ENCODE results near the gene SEMA4D.

DNA sequence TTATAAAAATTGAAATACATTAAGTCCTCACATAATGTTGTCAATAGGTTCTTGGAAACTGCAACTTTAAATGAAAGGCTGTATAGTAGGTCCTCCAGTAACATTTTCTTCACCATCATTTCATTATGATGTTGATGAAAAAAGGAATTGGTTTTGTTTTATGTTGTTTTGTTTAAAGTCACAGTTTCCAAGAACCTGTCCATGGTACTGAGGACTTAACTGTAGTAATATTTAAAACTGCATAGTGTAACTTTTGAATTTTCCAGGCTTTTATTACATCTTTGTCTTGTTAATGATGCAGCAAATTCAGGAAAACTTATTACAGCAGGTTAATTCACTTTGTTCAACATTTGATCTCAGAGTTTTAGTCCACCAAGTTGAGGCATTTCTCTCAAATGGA lies 168.0 kb downstream of the SEMA4D start:
- TF ChIP-seq, protein P1, sequence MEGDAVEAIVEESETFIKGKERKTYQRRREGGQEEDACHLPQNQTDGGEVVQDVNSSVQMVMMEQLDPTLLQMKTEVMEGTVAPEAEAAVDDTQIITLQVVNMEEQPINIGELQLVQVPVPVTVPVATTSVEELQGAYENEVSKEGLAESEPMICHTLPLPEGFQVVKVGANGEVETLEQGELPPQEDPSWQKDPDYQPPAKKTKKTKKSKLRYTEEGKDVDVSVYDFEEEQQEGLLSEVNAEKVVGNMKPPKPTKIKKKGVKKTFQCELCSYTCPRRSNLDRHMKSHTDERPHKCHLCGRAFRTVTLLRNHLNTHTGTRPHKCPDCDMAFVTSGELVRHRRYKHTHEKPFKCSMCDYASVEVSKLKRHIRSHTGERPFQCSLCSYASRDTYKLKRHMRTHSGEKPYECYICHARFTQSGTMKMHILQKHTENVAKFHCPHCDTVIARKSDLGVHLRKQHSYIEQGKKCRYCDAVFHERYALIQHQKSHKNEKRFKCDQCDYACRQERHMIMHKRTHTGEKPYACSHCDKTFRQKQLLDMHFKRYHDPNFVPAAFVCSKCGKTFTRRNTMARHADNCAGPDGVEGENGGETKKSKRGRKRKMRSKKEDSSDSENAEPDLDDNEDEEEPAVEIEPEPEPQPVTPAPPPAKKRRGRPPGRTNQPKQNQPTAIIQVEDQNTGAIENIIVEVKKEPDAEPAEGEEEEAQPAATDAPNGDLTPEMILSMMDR (IDR thresholded peaks at IDR 0.05) = no peak
- no peak for TF ChIP-seq POLR2A (IDR thresholded peaks at IDR 0.05)
